HepG2 (cell line): Measurements from ENCODE around the gene SDC4. TPM values are rescaled to one million over a fixed set of nuclear protein-coding genes. Genes with fewer than 3 reads are reported as not detected.

Source experiments
- BHLHE40 ChIP-seq: IDR thresholded peaks from 2 replicates; pipeline ENCODE4 v1.6.1; 2011; ENCODE audit warnings: low read length, improper control_type of control experiment
- FOXK1 ChIP-seq: sonication (generic); formaldehyde crosslinking; IDR thresholded peaks from 2 replicates; pipeline ENCODE4 v1.4.0; 2020; ENCODE audit warnings: low read depth, missing genetic modification reagents, borderline replicate concordance
- ISX ChIP-seq: sonication (generic); formaldehyde crosslinking; conservative IDR thresholded peaks from 2 replicates; pipeline ENCODE4 v1.5.0; 2020; ENCODE audit warnings: missing genetic modification reagents
- LRRFIP1 ChIP-seq: sonication (generic); formaldehyde crosslinking; conservative IDR thresholded peaks from 2 replicates; pipeline ENCODE4 v1.4.0; 2020; ENCODE audit warnings: missing genetic modification reagents
- NFIB ChIP-seq: sonication (generic); formaldehyde crosslinking; IDR thresholded peaks from 2 replicates; pipeline ENCODE4 v1.9.0; 2021; ENCODE audit warnings: missing genetic modification reagents, mild to moderate bottlenecking, borderline replicate concordance
- REPIN1 ChIP-seq: sonication (generic); formaldehyde crosslinking; IDR thresholded peaks from 2 replicates; pipeline ENCODE4 v1.8.0; 2022; ENCODE audit warnings: missing genetic modification reagents, low read depth, mild to moderate bottlenecking, borderline replicate concordance
- RNF2 ChIP-seq: fragments of 450-650 bp; conservative IDR thresholded peaks from 2 replicates; pipeline ENCODE4 v1.6.1; 2016; ENCODE audit warnings: low read depth
- SOX13 ChIP-seq, 3 experiments: fragments of 450-650 bp in 1 of 3; sonication (generic) in 1 of 3; formaldehyde crosslinking in 1 of 3; IDR thresholded peaks in 2 of 3; conservative IDR thresholded peaks in 1 of 3; 2 replicates each; pipeline versions ENCODE4 v1.5.0 to v1.6.1; 2016 to 2020; ENCODE audit warnings: antibody characterized with exemption in 1 of 3, mild to moderate bottlenecking in 1 of 3, missing compliant biosample characterization in 1 of 3, missing genetic modification reagents in 1 of 3, moderate library complexity in 1 of 3
- SSRP1 ChIP-seq: IDR thresholded peaks from 2 replicates; pipeline ENCODE4 v1.6.1; 2016; ENCODE audit warnings: control low read depth
- TFDP1 ChIP-seq: IDR thresholded peaks from 2 replicates; pipeline ENCODE4 v1.6.1; 2016; ENCODE audit warnings: missing compliant biosample characterization, missing genetic modification reagents, borderline replicate concordance
- TMF1 ChIP-seq: sonication (generic); formaldehyde crosslinking; IDR thresholded peaks from 2 replicates; pipeline ENCODE4 v1.8.1; 2022; ENCODE audit warnings: low read depth, missing genetic modification reagents
- ZFAT ChIP-seq: sonication (generic); formaldehyde crosslinking; conservative IDR thresholded peaks from 2 replicates; pipeline ENCODE4 v1.8.1; 2023; ENCODE audit warnings: missing genetic modification reagents, inconsistent platforms
- ZFP36L1 ChIP-seq: sonication (generic); formaldehyde crosslinking; IDR thresholded peaks from 2 replicates; pipeline ENCODE4 v1.8.0; 2022; ENCODE audit warnings: mild to moderate bottlenecking, missing genetic modification reagents, moderate library complexity
- ZFP90 ChIP-seq: sonication (generic); formaldehyde crosslinking; IDR thresholded peaks from 2 replicates; pipeline ENCODE4 v1.8.0; 2022; ENCODE audit warnings: missing genetic modification reagents, mild to moderate bottlenecking, inconsistent platforms, borderline replicate concordance
- ZNF124 ChIP-seq: sonication (generic); formaldehyde crosslinking; IDR thresholded peaks from 2 replicates; pipeline ENCODE4 v1.4.0; 2020; ENCODE audit warnings: missing genetic modification reagents
- ZNF292 ChIP-seq: sonication (generic); formaldehyde crosslinking; IDR thresholded peaks from 2 replicates; pipeline ENCODE4 v1.8.1; 2022; ENCODE audit warnings: mild to moderate bottlenecking, low read depth, missing genetic modification reagents, borderline replicate concordance
- ZNF317 ChIP-seq: sonication (generic); formaldehyde crosslinking; IDR thresholded peaks from 2 replicates; pipeline ENCODE4 v1.5.0; 2020; ENCODE audit warnings: mild to moderate bottlenecking, missing genetic modification reagents
- ZNF660 ChIP-seq: sonication (generic); formaldehyde crosslinking; IDR thresholded peaks from 2 replicates; pipeline ENCODE4 v1.5.1; 2020; ENCODE audit warnings: mild to moderate bottlenecking, low read depth, missing genetic modification reagents, borderline replicate concordance
- ZNF687 ChIP-seq: sonication (generic); formaldehyde crosslinking; IDR thresholded peaks from 2 replicates; pipeline ENCODE4 v1.5.1; 2020; ENCODE audit warnings: mild to moderate bottlenecking, missing genetic modification reagents, moderate library complexity
- ZNF746 ChIP-seq: sonication (generic); formaldehyde crosslinking; IDR thresholded peaks from 2 replicates; pipeline ENCODE4 v1.8.0; 2022; ENCODE audit warnings: mild to moderate bottlenecking, missing genetic modification reagents
- ZSCAN25 ChIP-seq: sonication (generic); formaldehyde crosslinking; IDR thresholded peaks from 2 replicates; pipeline ENCODE4 v1.8.0; 2022; ENCODE audit warnings: mild to moderate bottlenecking, missing genetic modification reagents
- polyA plus RNA-seq, 8 experiments: library from polyadenylated mRNA; depleted of rRNA in 3 of 8; stranded (reverse) in 7 of 8; unstranded in 1 of 8; fragments of >200 nt; fragmentation: Illumina TruSeq in 4 of 8; extraction: Trizol in 4 of 8; gene quantifications; 2 replicates each; pipeline versions ENCODE4 v1.2.1 to v1.2.3, GENCODE V29; 2011 to 2016; ENCODE audit warnings: low read depth in 4 of 8, missing spikeins in 1 of 8, mixed read lengths in 1 of 8; ENCODE audit not compliant: insufficient read depth in 1 of 8
- total RNA-seq, 5 experiments: library from RNA; depleted of rRNA; stranded (reverse); fragments of >200 nt; fragmentation: Illumina TruSeq; extraction: Trizol; gene quantifications; 2 replicates each; pipeline ENCODE4 v1.2.3, GENCODE V29; 2016; ENCODE audit warnings: low read depth in 1 of 5

The SDC4 gene
- total and polyA plus RNA-seq, 2 of the 13 experiments (the other 11 are each of a cell fraction or from before 2014, with no cell fraction given), result 49.0 to 65.1 TPM

GRCh38 chr20:45293041-45294002, 54.9 kb downstream of the SDC4 start (continued):
- TF ChIP-seq ZNF687 (CRISPR knock-in tag) (peak; percentile 75), BHLHE40 (0 out of 2 replicates have a peak, but pooled peaks have one; percentile 9), NFIB (CRISPR knock-in tag) (no peak), ZNF292 (CRISPR knock-in tag) (no peak), ZFP90 (CRISPR knock-in tag) (0 out of 2 replicates have a peak, but pooled peaks have one; percentile 50), REPIN1 (CRISPR knock-in tag) (no peak; the same call in 1 of the 2 replicates), ZNF317 (CRISPR knock-in tag) (no peak), ZFAT (CRISPR knock-in tag) (0 out of 2 replicates have a peak, but pooled peaks have one; percentile 25), LRRFIP1 (CRISPR knock-in tag) (no peak), ZNF746 (CRISPR knock-in tag) (no peak), SOX13 (IDR thresholded peaks at IDR 0.05) (no peak), SOX13 (CRISPR knock-in tag; conservative IDR thresholded peaks at IDR 0.05 in 1 of 2, IDR thresholded peaks at IDR 0.05 in 1 of 2) (no peak), RNF2 (0 out of 2 replicates have a peak, but pooled peaks have one; percentile 60), TFDP1 (CRISPR knock-in tag) (no peak; the same call in 1 of the 2 replicates), TMF1 (CRISPR knock-in tag) (no peak), ZSCAN25 (CRISPR knock-in tag) (no peak), ZNF124 (CRISPR knock-in tag) (no peak), FOXK1 (CRISPR knock-in tag) (no peak), ISX (no peak), ZNF660 (CRISPR knock-in tag) (no peak), ZFP36L1 (no peak), SSRP1 (CRISPR knock-in tag) (no peak)
